Measurements from ENCODE around the gene ACTN2. TPM values are rescaled to one million over a fixed set of nuclear protein-coding genes. Genes with fewer than 3 reads are reported as not detected.

ACTN2 gene
- total RNA-seq = 138 TPM

GRCh38 chr1:236685917-236686814 lies at the start of gene ACTN2:
ACTN2 (plus strand) TSS chr1:236686499; CDS start chr1:236686674, 175 bp downstream.

GRCh38 chr1:236795035-236795756 lies 108.9 kb downstream of the ACTN2 start, which contains the start of gene MTR:
MTR (plus strand) TSS chr1:236795292; CDS start chr1:236795704, 412 bp downstream.

Other genes with a start within 250 kb of the ACTN2 start
- gene LGALS8, start 162.5 kb upstream of the ACTN2 start, total RNA-seq = 146 TPM
- gene HEATR1, start 82.0 kb upstream of the ACTN2 start, total RNA-seq = 92.3 TPM
- 48.5 TPM for gene MTR, start 108.8 kb downstream of the ACTN2 start, total RNA-seq

All from parietal lobe (tissue), 1 donor.